H9 (cell line): Measurements from ENCODE around the gene DCAF5. TPM values are rescaled to one million over a fixed set of nuclear protein-coding genes. Genes with fewer than 3 reads are reported as not detected.
"Not testable (repeated sequence)": the region's sequence is repeated elsewhere in the genome, so short reads cannot be mapped to it uniquely, and the experiment has no call there.

Experiments used
- DNase-seq: peaks from one replicate; pipeline ENCODE4 v3.0.0-alpha.2; 2017
- H2AFZ ChIP-seq: one replicate; pipeline ENCODE4 v1.6.1; 2013; ENCODE audit warnings: mild to moderate bottlenecking, low read length, control low read depth, moderate library complexity
- H2AK5ac ChIP-seq: 2 replicates; pipeline ENCODE4 v1.6.1; 2013; ENCODE audit warnings: low read length, control low read depth, mixed read lengths; ENCODE audit not compliant: insufficient read length
- H2BK120ac ChIP-seq: one replicate; pipeline ENCODE4 v1.6.1; 2013; ENCODE audit warnings: low read depth, mild to moderate bottlenecking, low read length, control low read depth, inconsistent platforms; ENCODE audit not compliant: poor library complexity, severe bottlenecking
- H2BK12ac ChIP-seq: 2 replicates; pipeline ENCODE4 v1.6.1; 2013; ENCODE audit warnings: low read length, control low read depth, mixed read lengths, low read depth; ENCODE audit not compliant: insufficient read length
- H2BK15ac ChIP-seq: 2 replicates; pipeline ENCODE4 v1.6.1; 2013; ENCODE audit warnings: low read depth, low read length, control low read depth
- H2BK20ac ChIP-seq: one replicate; pipeline ENCODE4 v1.6.1; 2013; ENCODE audit warnings: low read depth, mild to moderate bottlenecking, low read length, control low read depth, inconsistent platforms; ENCODE audit not compliant: poor library complexity, severe bottlenecking
- H2BK5ac ChIP-seq: 2 replicates; pipeline ENCODE4 v1.6.1; 2013; ENCODE audit warnings: low read length, control low read depth, mixed read lengths; ENCODE audit not compliant: insufficient read length
- H3K14ac ChIP-seq: 2 replicates; pipeline ENCODE4 v1.6.1; 2013; ENCODE audit warnings: low read length, control low read depth; ENCODE audit not compliant: insufficient read depth
- H3K18ac ChIP-seq: 2 replicates; pipeline ENCODE4 v1.6.1; 2013; ENCODE audit warnings: low read depth, mild to moderate bottlenecking, mixed read lengths, low read length, control low read depth; ENCODE audit not compliant: insufficient read length
- H3K23ac ChIP-seq: 2 replicates; pipeline ENCODE4 v1.6.1; 2013; ENCODE audit warnings: low read length, control low read depth, mixed read lengths, low read depth; ENCODE audit not compliant: insufficient read length
- H3K23me2 ChIP-seq: 2 replicates; pipeline ENCODE4 v1.6.1; 2013; ENCODE audit warnings: low read depth, mild to moderate bottlenecking, mixed read lengths, low read length, control low read depth; ENCODE audit not compliant: insufficient read length, poor library complexity, severe bottlenecking
- H3K27ac ChIP-seq: 2 replicates; pipeline ENCODE4 v1.5.1; 2013; ENCODE audit warnings: low read length, control low read depth, mixed read lengths, low read depth; ENCODE audit not compliant: insufficient read length
- H3K27me3 ChIP-seq: 2 replicates; pipeline ENCODE4 v1.6.1; 2013; ENCODE audit warnings: low read length, control low read depth, inconsistent platforms; ENCODE audit not compliant: insufficient read depth
- H3K4ac ChIP-seq: 2 replicates; pipeline ENCODE4 v1.6.1; 2013; ENCODE audit warnings: low read depth, mild to moderate bottlenecking, control low read depth, inconsistent platforms, low read length, moderate library complexity
- H3K4me1 ChIP-seq: 2 replicates; pipeline ENCODE4 v1.6.1; 2013; ENCODE audit warnings: low read length, control low read depth, inconsistent platforms; ENCODE audit not compliant: insufficient read depth
- H3K4me2 ChIP-seq: 2 replicates; pipeline ENCODE4 v1.6.1; 2013; ENCODE audit warnings: low read length, control low read depth, mixed read lengths; ENCODE audit not compliant: insufficient read length, insufficient read depth
- H3K56ac ChIP-seq: 2 replicates; pipeline ENCODE4 v1.6.1; 2013; ENCODE audit warnings: low read depth, mild to moderate bottlenecking, mixed read lengths, low read length, control low read depth; ENCODE audit not compliant: insufficient read length
- H3K79me1 ChIP-seq: 2 replicates; pipeline ENCODE4 v1.6.1; 2013; ENCODE audit warnings: low read depth, mild to moderate bottlenecking, moderate library complexity, low read length, control low read depth, inconsistent platforms; ENCODE audit not compliant: insufficient read depth, poor library complexity, severe bottlenecking
- H3K79me2 ChIP-seq: 2 replicates; pipeline ENCODE4 v1.6.1; 2013; ENCODE audit warnings: low read length, control low read depth, inconsistent platforms; ENCODE audit not compliant: insufficient read depth
- H3K9ac ChIP-seq: 2 replicates; pipeline ENCODE4 v1.6.1; 2013; ENCODE audit warnings: low read length, control low read depth, mixed read lengths; ENCODE audit not compliant: insufficient read length; ENCODE audit errors: extremely low read depth
- H3K9me3 ChIP-seq: one replicate; pipeline ENCODE4 v1.6.1; 2013; ENCODE audit warnings: low read depth, low read length, inconsistent platforms; ENCODE audit not compliant: control insufficient read depth
- H3T11ph ChIP-seq: one replicate; pipeline ENCODE4 v1.6.1; 2013; ENCODE audit warnings: mild to moderate bottlenecking, low read length, control low read depth, inconsistent platforms
- H4K20me1 ChIP-seq: one replicate; pipeline ENCODE4 v1.6.1; 2013; ENCODE audit not compliant: control insufficient read depth, insufficient read length, insufficient read depth
- H4K5ac ChIP-seq: 2 replicates; pipeline ENCODE4 v1.6.1; 2013; ENCODE audit warnings: low read depth, mild to moderate bottlenecking, mixed read lengths, low read length, control low read depth; ENCODE audit not compliant: insufficient read length
- H4K8ac ChIP-seq: replicated peaks from 2 replicates; pipeline ENCODE4 v1.6.1; 2013; ENCODE audit warnings: low read length, control low read depth, mixed read lengths, low read depth; ENCODE audit not compliant: insufficient read length
- H4K91ac ChIP-seq: 2 replicates; pipeline ENCODE4 v1.6.1; 2013; ENCODE audit warnings: low read depth, mild to moderate bottlenecking, moderate library complexity, mixed read lengths, low read length, control low read depth; ENCODE audit not compliant: insufficient read length
- H3K27ac Mint-ChIP-seq, 3 experiments: 2 replicates in 2 of 3; 3 replicates in 1 of 3; pipeline ENCODE4 v1.8.0; 2020 to 2021; ENCODE audit warnings: mixed read lengths in 3 of 3, mild to moderate bottlenecking in 1 of 3, moderate library complexity in 1 of 3
- H3K27me3 Mint-ChIP-seq: 2 replicates; pipeline ENCODE4 v1.8.0; 2021; ENCODE audit warnings: low read depth, mild to moderate bottlenecking, moderate library complexity, mixed read lengths
- H3K36me3 Mint-ChIP-seq, 3 experiments: 2 replicates in 2 of 3; 3 replicates in 1 of 3; pipeline ENCODE4 v1.8.0; 2020 to 2021; ENCODE audit warnings: low read depth in 3 of 3, mixed read lengths in 3 of 3; ENCODE audit not compliant: insufficient read depth in 1 of 3
- H3K4me1 Mint-ChIP-seq, 2 experiments: 2 replicates each; pipeline ENCODE4 v1.8.0; 2020; ENCODE audit warnings: mixed read lengths in 2 of 2
- H3K4me3 Mint-ChIP-seq, 2 experiments: 2 replicates in 1 of 2; 3 replicates in 1 of 2; pipeline ENCODE4 v1.8.0; 2020 to 2021; ENCODE audit warnings: mild to moderate bottlenecking in 2 of 2, mixed read lengths in 2 of 2, moderate library complexity in 1 of 2
- H3K9me3 Mint-ChIP-seq, 2 experiments: 2 replicates in 1 of 2; 3 replicates in 1 of 2; pipeline ENCODE4 v1.8.0; 2020; ENCODE audit warnings: mild to moderate bottlenecking in 2 of 2, mixed read lengths in 2 of 2, moderate library complexity in 1 of 2
- CTCF ChIP-seq: fragments of 200-600 bp; sonication (generic); conservative IDR thresholded peaks from 3 replicates; pipeline ENCODE4 v1.8.0; 2021; ENCODE audit warnings: antibody characterized with exemption, mild to moderate bottlenecking
- WGBS: extraction: QIAGEN DNeasy Blood & Tissue Kit; methylation state at CpG from one replicate; pipeline ENCODE4 v1.1.7; 2013; ENCODE audit warnings: missing lambda C conversion rate, low lambda C conversion rate, mixed read lengths; ENCODE audit not compliant: insufficient read length; ENCODE audit errors: extremely low coverage; 5-methylcytosine and 5-hydroxymethylcytosine counted together
- total RNA-seq: library from RNA; stranded (reverse); gene quantifications from 2 replicates; pipeline ENCODE4 v1.2.1, GENCODE V29; 2021

The DCAF5 gene
- total RNA-seq, 1 experiment from 2014 or later = 31.4 TPM

GRCh38 chr14:69066396-69067171, 86.3 kb downstream of the DCAF5 start:
- H3K14ac ChIP-seq = no peak overlapping the region
- H3K79me1 ChIP-seq = no peaks in the 10 kb centered on the region
- H3K27me3 ChIP-seq = no peaks in the 10 kb centered on the region
- H2BK20ac ChIP-seq = no peak overlapping the region
- H2BK15ac ChIP-seq = no peak overlapping the region
- Mint-ChIP-seq H3K27ac (no peak overlapping the region), H3K9me3 (no peaks in the 10 kb centered on the region), H3K27me3 (no peaks in the 10 kb centered on the region), H3K36me3 (peaks cover 0 to 13% (median 5%) of the 10 kb centered on the region in 3 experiments; a peak in 5 of 7 replicates), H3K4me3 (no peak overlapping the region), H3K4me1 (peaks cover 4 to 13% of the 10 kb centered on the region in 2 experiments; a peak in 3 of 4 replicates)
- no peak overlapping the region for H4K8ac ChIP-seq
- no peak overlapping the region for H3K56ac ChIP-seq
- no peak overlapping the region for H3K18ac ChIP-seq
- no peaks in the 10 kb centered on the region for H3K4me1 ChIP-seq
- no peak overlapping the region for H3K9ac ChIP-seq
- no peak overlapping the region for H4K5ac ChIP-seq
- no peak overlapping the region for H2AK5ac ChIP-seq
- no peak overlapping the region for H3K4ac ChIP-seq
- WGBS = 100% methylated on average over 1 of the region's 3 CpGs
- TF ChIP-seq CTCF = no peak
- H2AFZ ChIP-seq = no peak overlapping the region
- no peak for DNase-seq
- H2BK120ac ChIP-seq = no peak overlapping the region
- no peak overlapping the region for H2BK12ac ChIP-seq
- no peak overlapping the region for H4K91ac ChIP-seq
- H3K23ac ChIP-seq = no peak overlapping the region
- H3K79me2 ChIP-seq = no peaks in the 10 kb centered on the region
- no peak overlapping the region for H3K27ac ChIP-seq
- H3K4me2 ChIP-seq = no peak overlapping the region
- no peaks in the 10 kb centered on the region for H3K9me3 ChIP-seq
- no peaks in the 10 kb centered on the region for H4K20me1 ChIP-seq
- no peaks in the 10 kb centered on the region for H3K23me2 ChIP-seq
- H2BK5ac ChIP-seq = no peak overlapping the region
- no peak overlapping the region for H3T11ph ChIP-seq

GRCh38 chr14:69065934-69066333, 87.0 kb downstream of the DCAF5 start:
- not testable (repeated sequence) for H3K27me3 ChIP-seq, H2BK20ac ChIP-seq, H2BK5ac ChIP-seq, H3K9me3 Mint-ChIP-seq, H2BK12ac ChIP-seq, H4K8ac ChIP-seq, H3K4ac ChIP-seq, H3K18ac ChIP-seq, H3K4me3 Mint-ChIP-seq, H3T11ph ChIP-seq, H4K5ac ChIP-seq, H2BK15ac ChIP-seq, H3K9ac ChIP-seq, H4K91ac ChIP-seq, H3K27me3 Mint-ChIP-seq, H3K9me3 ChIP-seq, H3K56ac ChIP-seq, H3K79me2 ChIP-seq, H3K23me2 ChIP-seq, H3K27ac Mint-ChIP-seq, H3K27ac ChIP-seq, H3K79me1 ChIP-seq, H2BK120ac ChIP-seq, H3K23ac ChIP-seq, H3K4me1 ChIP-seq, DNase-seq, H3K4me2 ChIP-seq, H4K20me1 ChIP-seq, H3K14ac ChIP-seq, H2AFZ ChIP-seq, H2AK5ac ChIP-seq
- peaks cover 4 to 13% of the 10 kb centered on the region in 2 experiments; a peak in 3 of 4 replicates for H3K4me1 Mint-ChIP-seq
- no CpG with 5 or more reads among the region's 4 CpGs for WGBS
- H3K36me3 Mint-ChIP-seq = peaks cover 3 to 20% (median 11%) of the 10 kb centered on the region in 3 experiments; a peak in 5 of 7 replicates
